ENCODE data around the gene MACROD2. TPM values are rescaled to one million over a fixed set of nuclear protein-coding genes. Genes with fewer than 3 reads are reported as not detected.

Gene MACROD2
- total and polyA plus RNA-seq, 2 donors (not counting 1 experiment from before 2014, with no cell fraction given) = 5.3 to 6.7 TPM

DNA sequence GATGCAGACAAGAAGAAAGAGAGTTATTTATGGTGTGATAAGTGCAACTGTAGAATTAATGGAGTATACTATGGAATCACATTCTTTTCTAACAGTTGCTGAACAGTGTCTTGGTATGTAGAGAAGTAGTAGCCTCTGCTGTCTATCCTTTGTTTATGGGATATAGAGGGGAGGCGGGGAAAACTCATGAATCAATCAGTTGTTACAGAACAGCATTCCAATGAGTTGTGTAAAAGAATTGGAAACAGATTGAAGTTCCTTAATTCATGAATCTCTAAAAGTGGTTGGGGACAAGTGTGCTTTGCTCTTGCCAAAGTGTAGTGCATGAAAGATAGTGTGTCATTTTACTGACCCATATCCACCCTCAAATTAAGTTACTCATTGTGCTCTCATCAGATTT lies 264.4 kb downstream of the MACROD2 start:
- Mint-ChIP-seq H3K27me3 (peaks cover 4% of the 10 kb centered on the region), H3K9me3 (ENCODE audit: insufficient read depth) (no peaks in the 10 kb centered on the region), H3K4me1 (no peaks in the 10 kb centered on the region), H3K27ac (no peak overlapping the region), H3K4me3 (no peak overlapping the region)
- Histone ChIP-seq H3K27me3 (replicated peaks in 1 of 4; ENCODE audit: control extremely low read depth in 1 of 4, control insufficient read depth in 3 of 4, insufficient read depth in 4 of 4, low read length in 3 of 4) (no peaks in the 10 kb centered on the region), H3K4me1 (ENCODE audit: control insufficient read depth in 2 of 2, insufficient read depth in 2 of 2, low read length in 2 of 2) (no peaks in the 10 kb centered on the region), H2AFZ (ENCODE audit: insufficient read depth, low read depth, low read length, poor library complexity, severe bottlenecking) (no peak overlapping the region), H3K4me3 (ENCODE audit: control extremely low read depth in 1 of 5, extremely low read depth in 1 of 5, insufficient read depth in 1 of 5, low read depth in 2 of 5, low read length in 4 of 5) (no peak overlapping the region), H3K79me2 (ENCODE audit: control insufficient read depth, insufficient read depth, low read length) (no peaks in the 10 kb centered on the region), H3K36me3 (replicated peaks in 1 of 2; ENCODE audit: control extremely low read depth in 1 of 2, control insufficient read depth in 1 of 2, extremely low read depth in 1 of 2, insufficient read depth in 2 of 2, low read length in 1 of 2) (no peaks in the 10 kb centered on the region), H3K9me3 (ENCODE audit: control extremely low read depth in 1 of 3, control insufficient read depth in 2 of 3, insufficient read depth in 1 of 3, low read length in 2 of 3) (no peaks in the 10 kb centered on the region), H3K4me2 (replicated peaks; ENCODE audit: low read depth, low read length, poor library complexity, severe bottlenecking) (no peak overlapping the region), H3K27ac (ENCODE audit: low read length in 2 of 2) (no peak overlapping the region), H3K9ac (ENCODE audit: low read length) (no peak overlapping the region), H4K20me1 (ENCODE audit: control insufficient read depth, insufficient read depth, low read length, poor library complexity, severe bottlenecking) (no peaks in the 10 kb centered on the region)
- ChIA-PET POLR2A (no interaction called here), CTCF (no interaction called here)
- no peak for DNase-seq
- intact Hi-C loops (cut with micrococcal nuclease) = no loop called here
- no CpG with 5 or more reads among the region's 1 CpG for WGBS (ENCODE audit: insufficient coverage)
- TF ChIP-seq EZH2 (IDR thresholded peaks at IDR 0.05; ENCODE audit: borderline replicate concordance, insufficient read depth, low read depth, low read length, poor library complexity, severe bottlenecking) = no peak
- TF ChIP-seq, protein P1, sequence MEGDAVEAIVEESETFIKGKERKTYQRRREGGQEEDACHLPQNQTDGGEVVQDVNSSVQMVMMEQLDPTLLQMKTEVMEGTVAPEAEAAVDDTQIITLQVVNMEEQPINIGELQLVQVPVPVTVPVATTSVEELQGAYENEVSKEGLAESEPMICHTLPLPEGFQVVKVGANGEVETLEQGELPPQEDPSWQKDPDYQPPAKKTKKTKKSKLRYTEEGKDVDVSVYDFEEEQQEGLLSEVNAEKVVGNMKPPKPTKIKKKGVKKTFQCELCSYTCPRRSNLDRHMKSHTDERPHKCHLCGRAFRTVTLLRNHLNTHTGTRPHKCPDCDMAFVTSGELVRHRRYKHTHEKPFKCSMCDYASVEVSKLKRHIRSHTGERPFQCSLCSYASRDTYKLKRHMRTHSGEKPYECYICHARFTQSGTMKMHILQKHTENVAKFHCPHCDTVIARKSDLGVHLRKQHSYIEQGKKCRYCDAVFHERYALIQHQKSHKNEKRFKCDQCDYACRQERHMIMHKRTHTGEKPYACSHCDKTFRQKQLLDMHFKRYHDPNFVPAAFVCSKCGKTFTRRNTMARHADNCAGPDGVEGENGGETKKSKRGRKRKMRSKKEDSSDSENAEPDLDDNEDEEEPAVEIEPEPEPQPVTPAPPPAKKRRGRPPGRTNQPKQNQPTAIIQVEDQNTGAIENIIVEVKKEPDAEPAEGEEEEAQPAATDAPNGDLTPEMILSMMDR (IDR thresholded peaks at IDR 0.05) = no peak
- ATAC-seq (ENCODE audit: low read depth) = no peak

DNA sequence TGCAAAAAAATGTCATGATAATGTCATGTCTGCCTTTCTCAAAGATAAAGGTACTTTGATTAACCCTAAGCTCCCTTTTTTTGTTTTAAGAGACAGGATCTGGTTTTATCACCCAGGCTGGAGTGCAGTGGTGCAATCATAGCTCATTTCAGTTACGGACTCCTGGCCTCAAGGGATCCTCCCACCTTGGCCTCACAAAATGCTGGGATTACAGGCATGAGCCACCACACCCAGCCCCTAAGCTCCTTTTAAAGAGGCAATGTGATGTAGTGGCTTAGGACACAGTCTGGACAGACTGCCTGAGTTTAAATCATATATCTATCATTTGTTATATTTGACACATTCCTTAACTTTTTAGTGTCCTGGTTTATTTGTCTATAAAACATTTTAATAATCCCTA lies 265.1 kb downstream of the MACROD2 start:
- no peaks in the 10 kb centered on the region for H3K4me1 Mint-ChIP-seq
- H3K27me3 Mint-ChIP-seq = peaks cover 4% of the 10 kb centered on the region
- TF ChIP-seq, protein P1 (IDR thresholded peaks at IDR 0.05) = no peak
- no peak for TF ChIP-seq EZH2 (IDR thresholded peaks at IDR 0.05; ENCODE audit: borderline replicate concordance, insufficient read depth, low read depth, low read length, poor library complexity, severe bottlenecking)
- ATAC-seq (ENCODE audit: low read depth) = no peak
- Histone ChIP-seq H3K4me2 (replicated peaks; ENCODE audit: low read depth, low read length, poor library complexity, severe bottlenecking) (no peak overlapping the region), H2AFZ (ENCODE audit: insufficient read depth, low read depth, low read length, poor library complexity, severe bottlenecking) (no peak overlapping the region), H4K20me1 (ENCODE audit: control insufficient read depth, insufficient read depth, low read length, poor library complexity, severe bottlenecking) (no peaks in the 10 kb centered on the region), H3K36me3 (replicated peaks in 1 of 2; ENCODE audit: control extremely low read depth in 1 of 2, control insufficient read depth in 1 of 2, extremely low read depth in 1 of 2, insufficient read depth in 2 of 2, low read length in 1 of 2) (no peaks in the 10 kb centered on the region), H3K79me2 (ENCODE audit: control insufficient read depth, insufficient read depth, low read length) (no peaks in the 10 kb centered on the region), H3K27ac (ENCODE audit: low read length in 2 of 2) (no peak overlapping the region), H3K27me3 (replicated peaks in 1 of 4; ENCODE audit: control extremely low read depth in 1 of 4, control insufficient read depth in 3 of 4, insufficient read depth in 4 of 4, low read length in 3 of 4) (no peaks in the 10 kb centered on the region), H3K4me3 (ENCODE audit: control extremely low read depth in 1 of 5, extremely low read depth in 1 of 5, insufficient read depth in 1 of 5, low read depth in 2 of 5, low read length in 4 of 5) (no peak overlapping the region), H3K4me1 (ENCODE audit: control insufficient read depth in 2 of 2, insufficient read depth in 2 of 2, low read length in 2 of 2) (no peaks in the 10 kb centered on the region), H3K9ac (ENCODE audit: low read length) (no peak overlapping the region), H3K9me3 (ENCODE audit: control extremely low read depth in 1 of 3, control insufficient read depth in 2 of 3, insufficient read depth in 1 of 3, low read length in 2 of 3) (no peaks in the 10 kb centered on the region)
- POLR2A ChIA-PET = no interaction called here
- intact Hi-C loops (cut with micrococcal nuclease) = no loop called here
- H3K4me3 Mint-ChIP-seq = no peak overlapping the region
- no peak overlapping the region for H3K27ac Mint-ChIP-seq
- CTCF ChIA-PET = no interaction called here
- no peak for DNase-seq
- H3K9me3 Mint-ChIP-seq (ENCODE audit: insufficient read depth) = no peaks in the 10 kb centered on the region
- no CpG with 5 or more reads among the region's 1 CpG for WGBS (ENCODE audit: insufficient coverage)
